ENCODE data around the gene MT3.

The MT3 gene

GRCh38 chr16:56607675-56608042 lies 18.3 kb downstream of the MT3 start:
- peak overlapping the region; percentile 84 for H3K27ac ChIP-seq
- TF ChIP-seq, protein P1, sequence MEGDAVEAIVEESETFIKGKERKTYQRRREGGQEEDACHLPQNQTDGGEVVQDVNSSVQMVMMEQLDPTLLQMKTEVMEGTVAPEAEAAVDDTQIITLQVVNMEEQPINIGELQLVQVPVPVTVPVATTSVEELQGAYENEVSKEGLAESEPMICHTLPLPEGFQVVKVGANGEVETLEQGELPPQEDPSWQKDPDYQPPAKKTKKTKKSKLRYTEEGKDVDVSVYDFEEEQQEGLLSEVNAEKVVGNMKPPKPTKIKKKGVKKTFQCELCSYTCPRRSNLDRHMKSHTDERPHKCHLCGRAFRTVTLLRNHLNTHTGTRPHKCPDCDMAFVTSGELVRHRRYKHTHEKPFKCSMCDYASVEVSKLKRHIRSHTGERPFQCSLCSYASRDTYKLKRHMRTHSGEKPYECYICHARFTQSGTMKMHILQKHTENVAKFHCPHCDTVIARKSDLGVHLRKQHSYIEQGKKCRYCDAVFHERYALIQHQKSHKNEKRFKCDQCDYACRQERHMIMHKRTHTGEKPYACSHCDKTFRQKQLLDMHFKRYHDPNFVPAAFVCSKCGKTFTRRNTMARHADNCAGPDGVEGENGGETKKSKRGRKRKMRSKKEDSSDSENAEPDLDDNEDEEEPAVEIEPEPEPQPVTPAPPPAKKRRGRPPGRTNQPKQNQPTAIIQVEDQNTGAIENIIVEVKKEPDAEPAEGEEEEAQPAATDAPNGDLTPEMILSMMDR (conservative IDR thresholded peaks at IDR 0.05), result no peak

GRCh38 chr16:56608043-56608875 lies 18.9 kb downstream of the MT3 start, which contains the start of gene MT2A:
MT2A (plus strand) TSS chr16:56608584; CDS start chr16:56608656, 72 bp downstream.
- TF ChIP-seq, protein P1 (conservative IDR thresholded peaks at IDR 0.05), result no peak
- H3K27ac ChIP-seq, result peak within 1 kb of the TSS; percentile 84

DNA sequence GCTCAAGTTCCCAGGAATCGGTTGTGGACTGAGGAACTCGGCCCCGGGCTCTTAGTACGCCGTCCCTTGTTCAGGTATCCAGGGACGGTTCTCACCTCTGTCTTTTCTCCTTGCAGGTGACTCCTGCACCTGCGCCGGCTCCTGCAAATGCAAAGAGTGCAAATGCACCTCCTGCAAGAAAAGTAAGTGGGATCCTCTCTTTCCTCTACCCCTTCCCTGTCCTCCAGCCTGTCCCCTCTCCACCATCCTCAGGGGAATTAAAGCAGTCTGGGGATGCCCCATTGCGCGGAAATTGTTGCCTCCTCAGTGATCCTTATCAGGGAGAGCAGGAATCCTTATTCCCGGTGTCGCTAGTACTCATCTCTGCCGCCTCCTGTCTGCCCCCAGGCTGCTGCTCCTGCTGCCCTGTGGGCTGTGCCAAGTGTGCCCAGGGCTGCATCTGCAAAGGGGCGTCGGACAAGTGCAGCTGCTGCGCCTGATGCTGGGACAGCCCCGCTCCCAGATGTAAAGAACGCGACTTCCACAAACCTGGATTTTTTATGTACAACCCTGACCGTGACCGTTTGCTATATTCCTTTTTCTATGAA lies 19.6 kb downstream of the MT3 start:
- TF ChIP-seq, protein P1 (conservative IDR thresholded peaks at IDR 0.05), result peak; percentile 10; the same call in 1 of the 2 replicates
- H3K27ac ChIP-seq, result peak overlapping the region; percentile 84

DNA sequence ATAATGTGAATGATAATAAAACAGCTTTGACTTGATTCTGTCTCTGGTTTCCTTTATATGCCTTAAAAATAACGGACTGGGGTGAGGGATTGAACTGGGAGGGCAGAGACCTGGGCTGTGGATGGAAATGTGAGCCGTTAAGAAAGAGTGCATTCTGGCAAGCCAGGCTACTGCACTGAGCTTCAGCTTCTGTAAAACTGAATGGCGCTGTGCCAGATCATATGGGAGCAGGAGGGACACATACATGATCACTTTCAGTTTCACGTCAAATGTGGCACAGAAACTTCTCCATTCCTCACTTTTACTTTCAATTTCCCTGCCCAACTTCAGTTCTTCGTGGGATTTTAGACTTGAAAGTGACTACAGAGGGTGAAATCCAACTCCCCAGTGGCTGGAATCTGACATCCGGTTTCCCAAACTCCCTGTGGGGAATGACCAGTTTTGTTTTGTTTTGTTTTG lies 20.2 kb downstream of the MT3 start:
- peak overlapping the region; percentile 84 for H3K27ac ChIP-seq
- TF ChIP-seq, protein P1 (conservative IDR thresholded peaks at IDR 0.05), result no peak

- TF ChIP-seq, protein P1 (conservative IDR thresholded peaks at IDR 0.05), result no peak
- peak overlapping the region; percentile 84 for H3K27ac ChIP-seq
Observed at GRCh38 chr16:56610017-56610608, 20.8 kb downstream of the MT3 start.

GRCh38 chr16:56610609-56611111 lies 21.3 kb downstream of the MT3 start:
- TF ChIP-seq, protein P1 (conservative IDR thresholded peaks at IDR 0.05), result no peak
- peak overlapping the region; percentile 84 for H3K27ac ChIP-seq

GRCh38 chr16:56611281-56611833 lies 22.0 kb downstream of the MT3 start:
- 0 out of 2 replicates have a peak overlapping the region, but pooled peaks have one; percentile 84 for H3K27ac ChIP-seq
- TF ChIP-seq, protein P1 (conservative IDR thresholded peaks at IDR 0.05), result no peak
